Lower leg skin (tissue), 4 donors: ENCODE data around the gene TMEM165. TPM values are rescaled to one million over a fixed set of nuclear protein-coding genes. Genes with fewer than 3 reads are reported as not detected.

Experiments used
- DNase-seq, 2 donors: peaks; one replicate each; pipeline ENCODE4 v3.0.0-alpha.2; 2019; ENCODE audit warnings: low spot score in 2 of 2
- H3K4me3 ChIP-seq: fragments of 200-600 bp; sonication (generic); 2 replicates; pipeline ENCODE4 v1.5.1; 2017; ENCODE audit warnings: mild to moderate bottlenecking, low read depth; ENCODE audit not compliant: poor library complexity, severe bottlenecking
- POLR2A ChIP-seq, 2 donors: fragments of 450-650 bp; IDR thresholded peaks; one replicate each; pipeline ENCODE4 v1.6.1; 2016 to 2017; ENCODE audit warnings: antibody characterized with exemption in 2 of 2, mild to moderate bottlenecking in 1 of 2, moderate library complexity in 1 of 2
- WGBS, 2 donors: methylation state at CpG; one replicate each; pipeline ENCODE4 v1.1.5; 2018; 5-methylcytosine and 5-hydroxymethylcytosine counted together
- intact Hi-C: fragments of 100-400 bp; cut with DNase I; formaldehyde crosslinking; loops from one replicate; pipeline ENCODE4 v1.15.0; 2023; ENCODE audit warnings: low total_unique reads
- total RNA-seq, 4 donors: library from RNA; depleted of rRNA; stranded (reverse); fragments of >200 nt; gene quantifications; one replicate each; pipeline ENCODE4 v1.1.0, GENCODE V29; 2016
- TF ChIP-seq, protein P1 (sequence below), 3 donors: fragments of 450-650 bp; IDR thresholded peaks; one replicate each; pipeline ENCODE4 v1.5.1; 2016; ENCODE audit warnings: antibody characterized with exemption in 3 of 3, mild to moderate bottlenecking in 3 of 3, moderate library complexity in 2 of 3

Gene TMEM165
- total RNA-seq, 4 donors from 2014 or later = 84.1 to 149 (median 91.4) TPM

DNA sequence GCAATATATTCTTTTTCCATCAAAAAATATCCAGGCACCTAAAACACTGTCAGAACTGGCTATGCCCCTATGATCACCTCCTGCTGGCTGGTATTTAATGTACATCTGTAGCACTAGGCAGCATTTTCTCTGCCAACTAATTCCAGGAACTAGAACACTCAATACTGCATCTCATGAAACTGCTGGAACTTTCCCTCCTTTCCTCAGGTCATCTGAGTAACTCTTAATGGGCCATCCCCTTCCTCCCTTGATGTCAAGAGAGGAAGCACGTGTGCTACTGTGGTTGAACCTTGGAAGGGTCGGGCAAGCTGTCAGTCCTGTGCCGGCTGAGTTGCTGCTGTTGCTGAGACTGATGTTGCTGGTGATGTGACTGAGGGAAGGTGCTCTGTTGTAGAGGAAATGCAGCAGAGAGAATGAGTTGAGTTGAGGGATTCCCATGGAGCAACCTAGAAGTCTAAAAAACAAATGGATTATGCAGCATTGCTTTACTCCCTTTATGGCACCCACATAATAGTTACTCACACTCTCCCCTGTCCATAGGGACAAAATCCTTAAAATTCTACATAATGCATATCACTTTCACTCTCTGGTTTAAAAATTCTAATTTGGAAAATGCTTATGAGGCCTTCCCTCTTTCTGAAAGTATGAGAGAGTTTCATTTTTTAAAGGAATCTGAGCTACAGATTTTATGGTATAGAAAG lies 39.5 kb downstream of the TMEM165 start:
- no peak for TF ChIP-seq POLR2A (IDR thresholded peaks at IDR 0.05)
- TF ChIP-seq, protein P1, sequence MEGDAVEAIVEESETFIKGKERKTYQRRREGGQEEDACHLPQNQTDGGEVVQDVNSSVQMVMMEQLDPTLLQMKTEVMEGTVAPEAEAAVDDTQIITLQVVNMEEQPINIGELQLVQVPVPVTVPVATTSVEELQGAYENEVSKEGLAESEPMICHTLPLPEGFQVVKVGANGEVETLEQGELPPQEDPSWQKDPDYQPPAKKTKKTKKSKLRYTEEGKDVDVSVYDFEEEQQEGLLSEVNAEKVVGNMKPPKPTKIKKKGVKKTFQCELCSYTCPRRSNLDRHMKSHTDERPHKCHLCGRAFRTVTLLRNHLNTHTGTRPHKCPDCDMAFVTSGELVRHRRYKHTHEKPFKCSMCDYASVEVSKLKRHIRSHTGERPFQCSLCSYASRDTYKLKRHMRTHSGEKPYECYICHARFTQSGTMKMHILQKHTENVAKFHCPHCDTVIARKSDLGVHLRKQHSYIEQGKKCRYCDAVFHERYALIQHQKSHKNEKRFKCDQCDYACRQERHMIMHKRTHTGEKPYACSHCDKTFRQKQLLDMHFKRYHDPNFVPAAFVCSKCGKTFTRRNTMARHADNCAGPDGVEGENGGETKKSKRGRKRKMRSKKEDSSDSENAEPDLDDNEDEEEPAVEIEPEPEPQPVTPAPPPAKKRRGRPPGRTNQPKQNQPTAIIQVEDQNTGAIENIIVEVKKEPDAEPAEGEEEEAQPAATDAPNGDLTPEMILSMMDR (IDR thresholded peaks at IDR 0.05) = no peak
- no peak overlapping the region for H3K4me3 ChIP-seq
- intact Hi-C loops = no loop called here
- 57 to 58% methylated on average over 3 of the region's 3 CpGs for WGBS, 2 donors
- DNase-seq = no peak

DNA sequence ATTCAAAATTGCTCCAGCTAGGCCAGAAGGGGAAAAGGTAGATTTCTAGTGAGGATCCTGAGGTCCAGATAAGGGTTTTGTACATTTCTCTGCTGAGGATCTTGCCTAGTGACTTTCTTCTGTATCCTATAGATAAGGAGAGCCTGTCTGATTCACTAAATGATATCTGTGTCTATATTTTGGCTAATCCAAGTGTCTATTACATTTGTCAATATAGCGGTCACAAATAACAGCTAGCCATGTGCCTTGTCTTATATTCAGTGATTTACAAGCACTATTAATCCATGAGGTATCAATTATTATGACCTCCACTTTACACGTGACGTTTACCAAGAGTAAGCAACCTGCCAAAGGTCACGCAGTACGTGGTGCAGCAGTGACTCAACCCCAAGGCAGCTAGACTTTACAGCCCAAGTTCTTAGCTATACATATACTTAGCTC lies 41.6 kb downstream of the TMEM165 start:
- WGBS, 2 donors = 75 to 79% methylated on average over 5 of the region's 5 CpGs
- intact Hi-C loops = no loop called here
- TF ChIP-seq, protein P1 (IDR thresholded peaks at IDR 0.05) = no peak
- no peak for TF ChIP-seq POLR2A (IDR thresholded peaks at IDR 0.05)
- no peak for DNase-seq
- H3K4me3 ChIP-seq = no peak overlapping the region

DNA sequence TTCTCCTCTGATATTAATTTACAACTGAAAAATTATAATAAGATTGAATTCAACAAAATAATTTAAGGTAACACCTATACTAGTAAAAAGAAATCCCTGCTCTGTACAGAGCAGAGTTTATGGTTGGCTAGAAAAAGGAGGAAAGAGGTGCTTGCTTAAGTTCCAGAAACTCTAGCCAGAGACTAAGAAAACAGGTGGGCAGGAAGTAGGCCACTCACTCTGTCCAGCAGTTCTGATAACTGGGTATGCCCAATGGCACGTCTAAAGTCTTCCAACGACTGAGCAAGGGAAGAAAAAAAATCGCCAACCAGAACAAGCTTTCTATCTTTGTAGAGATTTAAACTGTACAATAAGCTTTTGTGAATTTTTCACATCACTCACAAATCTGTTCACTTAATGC lies 42.1 kb downstream of the TMEM165 start:
- TF ChIP-seq, protein P1 (IDR thresholded peaks at IDR 0.05) = no peak
- TF ChIP-seq POLR2A (IDR thresholded peaks at IDR 0.05) = no peak
- no peak for DNase-seq
- intact Hi-C loops = no loop called here
- no peak overlapping the region for H3K4me3 ChIP-seq
- 89 to 90% methylated on average over 3 of the region's 3 CpGs for WGBS, 2 donors

DNA sequence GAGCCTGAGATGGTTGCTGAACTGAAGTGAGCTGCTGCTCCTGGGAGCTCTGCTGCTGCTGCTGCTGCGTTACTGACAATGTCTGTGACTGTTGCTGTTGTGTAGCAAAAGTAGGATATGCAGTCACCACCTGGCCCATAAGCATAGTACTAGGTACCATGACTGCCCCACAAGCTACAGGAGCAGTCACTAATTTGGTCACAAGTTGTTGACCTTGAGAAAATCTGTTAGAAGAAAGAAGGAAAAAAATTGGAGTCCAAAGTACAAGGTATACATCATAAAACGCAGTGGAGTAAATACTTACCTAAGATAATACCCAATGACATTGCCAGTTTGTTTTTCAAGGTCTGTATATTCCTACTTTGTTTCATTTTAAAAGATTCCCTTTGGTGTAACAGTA lies 42.6 kb downstream of the TMEM165 start:
- intact Hi-C loops = no loop called here
- DNase-seq = no peak
- 94 to 100% methylated on average over 2 of the region's 2 CpGs for WGBS, 2 donors
- H3K4me3 ChIP-seq = no peak overlapping the region
- TF ChIP-seq, protein P1 (IDR thresholded peaks at IDR 0.05) = no peak
- no peak for TF ChIP-seq POLR2A (IDR thresholded peaks at IDR 0.05)

DNA sequence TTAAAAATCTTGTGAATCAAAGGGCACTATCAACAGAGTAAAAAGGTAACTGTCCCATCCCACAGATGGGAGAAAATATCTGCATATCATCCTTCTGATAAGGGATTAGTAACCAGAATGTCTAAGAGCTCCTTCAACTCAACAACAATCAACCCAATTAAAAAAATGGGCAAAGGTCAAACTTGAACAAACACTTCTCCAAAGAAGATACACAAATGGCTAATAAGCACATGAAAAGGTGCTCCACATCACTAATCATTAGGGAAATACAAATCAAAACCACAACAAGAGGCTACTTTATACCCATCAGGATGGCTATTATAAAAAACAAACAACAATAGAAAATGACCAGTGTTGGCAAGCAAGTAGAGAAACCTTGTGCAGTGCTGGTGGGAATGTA lies 43.3 kb downstream of the TMEM165 start:
- DNase-seq = no peak
- intact Hi-C loops = no loop called here
- no peak for TF ChIP-seq POLR2A (IDR thresholded peaks at IDR 0.05)
- TF ChIP-seq, protein P1 (IDR thresholded peaks at IDR 0.05) = no peak
- H3K4me3 ChIP-seq = no peak overlapping the region

DNA sequence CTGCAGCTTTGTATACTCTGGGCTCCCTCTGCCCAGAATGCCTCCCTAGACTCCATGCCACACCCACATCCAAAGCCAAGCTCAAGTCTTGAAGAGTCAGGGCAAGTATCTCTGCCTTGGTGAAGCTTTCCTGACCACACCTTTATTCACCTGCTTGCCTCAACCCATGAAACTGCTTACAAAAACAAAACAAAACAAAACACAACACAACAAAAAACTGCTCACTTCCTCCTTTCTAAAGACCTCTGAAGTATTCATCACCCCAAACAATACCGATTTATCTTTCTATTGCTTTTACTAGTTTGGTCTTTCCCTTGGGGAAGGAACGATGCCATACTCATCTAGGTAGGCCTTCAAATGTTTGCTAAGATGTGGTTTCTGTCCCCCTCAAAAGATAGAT lies 45.0 kb downstream of the TMEM165 start:
- no peak for DNase-seq
- 94 to 97% methylated on average over 2 of the region's 2 CpGs for WGBS, 2 donors
- no peak for TF ChIP-seq POLR2A (IDR thresholded peaks at IDR 0.05)
- TF ChIP-seq, protein P1 (IDR thresholded peaks at IDR 0.05) = no peak
- no peak overlapping the region for H3K4me3 ChIP-seq
- intact Hi-C loops = no loop called here
